ENCODE results near the gene CLEC16A.

CLEC16A gene

DNA sequence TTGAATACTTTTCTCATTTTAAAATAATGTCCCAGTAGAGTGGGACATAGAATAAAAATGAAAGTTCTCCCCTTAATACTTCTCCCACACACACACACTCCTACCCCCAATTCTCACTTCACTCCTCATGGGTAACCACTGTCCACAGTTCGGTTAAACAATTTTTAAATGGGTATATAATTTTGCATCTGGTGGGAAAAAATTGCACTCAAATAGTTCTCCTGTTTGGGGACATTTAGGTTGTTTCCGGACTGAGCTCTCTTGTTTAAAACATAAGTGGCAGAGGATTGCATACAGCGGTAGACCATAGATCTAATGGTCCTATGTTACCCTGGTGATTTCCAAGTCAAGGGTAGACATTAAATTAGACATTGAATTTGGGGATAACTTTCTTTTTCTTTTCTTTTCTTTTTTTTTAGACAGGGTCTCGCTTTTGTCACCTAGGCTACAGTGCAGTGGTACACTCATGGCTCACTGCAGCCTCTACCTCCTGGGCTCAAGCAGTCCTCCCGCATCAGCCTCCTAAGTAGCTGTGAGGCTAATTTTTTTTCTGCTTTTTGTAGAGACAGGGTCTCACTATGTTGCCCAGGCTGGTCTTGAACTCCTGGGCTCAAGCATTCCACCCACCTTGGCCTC is 173.3 kb downstream of the CLEC16A start:
- TF ChIP-seq, protein P1, sequence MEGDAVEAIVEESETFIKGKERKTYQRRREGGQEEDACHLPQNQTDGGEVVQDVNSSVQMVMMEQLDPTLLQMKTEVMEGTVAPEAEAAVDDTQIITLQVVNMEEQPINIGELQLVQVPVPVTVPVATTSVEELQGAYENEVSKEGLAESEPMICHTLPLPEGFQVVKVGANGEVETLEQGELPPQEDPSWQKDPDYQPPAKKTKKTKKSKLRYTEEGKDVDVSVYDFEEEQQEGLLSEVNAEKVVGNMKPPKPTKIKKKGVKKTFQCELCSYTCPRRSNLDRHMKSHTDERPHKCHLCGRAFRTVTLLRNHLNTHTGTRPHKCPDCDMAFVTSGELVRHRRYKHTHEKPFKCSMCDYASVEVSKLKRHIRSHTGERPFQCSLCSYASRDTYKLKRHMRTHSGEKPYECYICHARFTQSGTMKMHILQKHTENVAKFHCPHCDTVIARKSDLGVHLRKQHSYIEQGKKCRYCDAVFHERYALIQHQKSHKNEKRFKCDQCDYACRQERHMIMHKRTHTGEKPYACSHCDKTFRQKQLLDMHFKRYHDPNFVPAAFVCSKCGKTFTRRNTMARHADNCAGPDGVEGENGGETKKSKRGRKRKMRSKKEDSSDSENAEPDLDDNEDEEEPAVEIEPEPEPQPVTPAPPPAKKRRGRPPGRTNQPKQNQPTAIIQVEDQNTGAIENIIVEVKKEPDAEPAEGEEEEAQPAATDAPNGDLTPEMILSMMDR (IDR thresholded peaks at IDR 0.05; ENCODE audit: low read depth, low read length): no peak
- in situ Hi-C loops (cut with HindIII; ENCODE audit: low sequenced_read_pairs): no loop called here
- H3K4me3 ChIP-seq (ENCODE audit: low read depth, low read length): no peak overlapping the region
- no peak for DNase-seq (ENCODE audit: low read depth, low spot score)

DNA sequence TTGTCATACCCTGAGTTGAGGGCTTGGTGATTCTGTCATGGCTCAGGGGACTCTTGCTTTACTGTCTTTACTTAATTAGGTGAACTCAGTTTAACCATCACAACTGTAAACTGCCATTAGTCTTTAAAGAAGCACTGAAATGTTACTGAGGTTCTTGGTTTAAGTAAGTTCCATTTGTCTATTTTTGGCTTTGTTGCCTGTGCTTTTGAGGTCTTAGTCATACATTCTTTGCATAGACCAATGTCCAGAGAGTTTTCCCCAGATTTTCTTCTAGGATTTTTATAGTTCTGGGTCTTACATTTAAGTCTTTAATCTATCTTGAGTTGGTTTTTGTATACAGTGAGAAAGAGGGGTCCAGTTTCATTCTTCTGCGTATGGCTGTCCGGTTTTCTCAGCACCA is 174.1 kb downstream of the CLEC16A start:
- peak; percentile 61 for DNase-seq (ENCODE audit: low read depth, low spot score)
- in situ Hi-C loops (cut with HindIII; ENCODE audit: low sequenced_read_pairs): no loop called here
- H3K4me3 ChIP-seq (ENCODE audit: low read depth, low read length): no peak overlapping the region
- TF ChIP-seq, protein P1 (IDR thresholded peaks at IDR 0.05; ENCODE audit: low read depth, low read length): no peak

DNA sequence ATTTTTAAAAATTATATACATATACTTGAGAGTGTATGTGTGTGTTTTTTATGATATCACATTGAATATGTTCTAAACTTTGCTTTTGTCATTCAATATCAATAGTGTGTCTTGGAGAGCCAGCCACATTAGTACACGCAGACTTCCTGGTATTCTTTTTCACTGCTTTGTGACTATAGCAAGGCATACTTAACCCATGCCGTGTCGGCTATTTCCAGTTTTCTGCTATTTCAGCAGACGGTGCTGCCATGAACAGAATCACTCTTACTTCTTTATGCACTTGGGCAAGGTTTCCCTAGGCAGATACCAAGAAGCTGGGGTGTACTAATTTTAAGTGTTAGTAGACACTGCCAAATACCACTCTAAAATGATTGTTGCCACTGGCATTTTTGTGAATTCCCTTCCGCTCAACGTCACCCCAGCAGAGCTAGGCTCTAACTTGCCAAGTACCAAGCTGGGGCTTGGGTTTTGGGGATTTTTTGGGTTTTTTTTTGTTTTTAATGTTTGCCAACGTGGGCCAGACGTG is 176.8 kb downstream of the CLEC16A start:
- DNase-seq (ENCODE audit: low read depth, low spot score): no peak

DNA sequence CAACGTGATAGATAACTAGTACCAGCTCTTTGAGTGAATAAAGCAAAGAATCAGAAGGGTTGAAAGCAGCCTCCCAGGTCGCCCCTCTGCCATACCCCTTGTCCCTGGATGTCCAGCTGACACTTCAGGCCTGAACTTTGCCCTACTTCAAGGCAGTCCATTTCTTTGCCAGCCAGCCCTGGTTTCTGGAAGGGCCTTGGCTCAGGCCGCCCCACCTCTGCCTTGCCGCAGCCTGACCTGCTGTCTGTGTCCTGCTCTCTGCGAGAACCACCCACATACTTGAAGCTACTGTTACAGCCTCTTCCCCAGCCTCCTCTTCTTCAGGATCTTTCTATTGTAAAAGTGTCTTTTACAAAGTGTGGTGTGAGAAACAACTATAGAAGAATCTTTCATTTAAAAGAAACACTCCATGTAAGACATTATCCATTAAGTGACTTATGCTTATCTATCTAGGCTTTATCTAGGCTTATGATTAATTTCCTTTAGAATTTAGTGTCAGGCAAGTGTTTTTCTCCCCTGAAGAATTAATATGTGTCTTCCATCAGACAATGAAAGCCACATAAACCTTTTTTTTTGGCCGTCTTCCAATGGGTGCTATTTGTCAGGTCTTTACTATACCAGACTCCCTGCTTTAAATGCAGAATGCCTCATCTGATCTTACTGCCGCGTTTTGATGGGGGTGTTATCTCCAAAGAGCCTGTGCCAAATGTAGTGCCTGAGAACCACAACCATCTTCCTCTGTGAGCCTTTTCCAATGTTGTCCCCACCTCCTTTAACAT is 177.7 kb downstream of the CLEC16A start:
- in situ Hi-C loops (cut with HindIII; ENCODE audit: low sequenced_read_pairs): no loop called here
- H3K4me3 ChIP-seq (ENCODE audit: low read depth, low read length): no peak overlapping the region
- DNase-seq (ENCODE audit: low read depth, low spot score): no peak
- TF ChIP-seq, protein P1 (IDR thresholded peaks at IDR 0.05; ENCODE audit: low read depth, low read length): no peak

More for the DNA sequence above, 176.8 kb downstream of the CLEC16A start:
- H3K4me3 ChIP-seq (ENCODE audit: low read depth, low read length): no peak overlapping the region
- in situ Hi-C loops (cut with HindIII; ENCODE audit: low sequenced_read_pairs): no loop called here
- TF ChIP-seq, protein P1 (IDR thresholded peaks at IDR 0.05; ENCODE audit: low read depth, low read length): no peak

DNA sequence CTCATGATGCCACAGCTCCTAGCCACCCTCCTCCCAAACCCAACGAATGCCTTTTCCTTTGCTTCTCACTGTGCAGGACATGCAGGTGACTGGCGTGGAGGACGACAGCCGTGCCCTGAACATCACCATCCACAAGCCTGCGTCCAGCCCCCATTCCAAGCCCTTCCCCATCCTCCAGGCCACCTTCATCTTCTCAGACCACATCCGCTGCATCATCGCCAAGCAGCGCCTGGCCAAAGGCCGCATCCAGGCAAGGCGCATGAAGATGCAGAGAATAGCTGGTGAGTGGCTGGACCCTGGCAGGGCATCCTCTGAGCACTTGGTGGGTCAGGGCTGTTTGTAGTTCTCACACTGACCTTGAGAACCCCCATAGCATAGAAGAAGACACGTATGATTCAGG is 179.3 kb downstream of the CLEC16A start:
- in situ Hi-C loops (cut with HindIII; ENCODE audit: low sequenced_read_pairs): no loop called here
- no peak for DNase-seq (ENCODE audit: low read depth, low spot score)
- H3K4me3 ChIP-seq (ENCODE audit: low read depth, low read length): no peak overlapping the region
- TF ChIP-seq, protein P1 (IDR thresholded peaks at IDR 0.05; ENCODE audit: low read depth, low read length): no peak

DNA sequence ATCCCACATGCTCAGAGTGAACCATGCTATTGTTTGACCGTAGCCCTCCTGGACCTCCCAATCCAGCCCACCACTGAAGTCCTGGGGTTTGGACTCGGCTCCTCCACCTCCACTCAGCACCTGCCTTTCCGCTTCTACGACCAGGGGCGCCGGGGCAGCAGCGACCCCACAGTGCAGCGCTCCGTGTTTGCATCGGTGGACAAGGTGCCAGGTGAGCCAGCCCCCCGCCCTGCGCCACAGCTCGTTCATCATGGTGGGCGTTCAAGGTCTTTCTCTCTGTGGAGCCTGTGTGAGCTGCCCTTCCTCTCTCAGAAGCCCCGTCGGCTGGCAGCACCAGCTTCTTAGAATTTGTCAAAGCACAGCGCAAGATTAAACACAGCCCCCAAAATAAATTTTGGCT is 181.6 kb downstream of the CLEC16A start:
- H3K4me3 ChIP-seq (ENCODE audit: low read depth, low read length): no peak overlapping the region
- no peak for DNase-seq (ENCODE audit: low read depth, low spot score)
- TF ChIP-seq, protein P1 (IDR thresholded peaks at IDR 0.05; ENCODE audit: low read depth, low read length): no peak
- in situ Hi-C loops (cut with HindIII; ENCODE audit: low sequenced_read_pairs): no loop called here
